NCI-H2029 (cell line): ENCODE data around the gene NEDD1.

Source experiments
- DNase-seq: peaks from one replicate; lab custom pipeline; 2025; lab: John Stamatoyannopoulos, UW

The NEDD1 gene, protein sequence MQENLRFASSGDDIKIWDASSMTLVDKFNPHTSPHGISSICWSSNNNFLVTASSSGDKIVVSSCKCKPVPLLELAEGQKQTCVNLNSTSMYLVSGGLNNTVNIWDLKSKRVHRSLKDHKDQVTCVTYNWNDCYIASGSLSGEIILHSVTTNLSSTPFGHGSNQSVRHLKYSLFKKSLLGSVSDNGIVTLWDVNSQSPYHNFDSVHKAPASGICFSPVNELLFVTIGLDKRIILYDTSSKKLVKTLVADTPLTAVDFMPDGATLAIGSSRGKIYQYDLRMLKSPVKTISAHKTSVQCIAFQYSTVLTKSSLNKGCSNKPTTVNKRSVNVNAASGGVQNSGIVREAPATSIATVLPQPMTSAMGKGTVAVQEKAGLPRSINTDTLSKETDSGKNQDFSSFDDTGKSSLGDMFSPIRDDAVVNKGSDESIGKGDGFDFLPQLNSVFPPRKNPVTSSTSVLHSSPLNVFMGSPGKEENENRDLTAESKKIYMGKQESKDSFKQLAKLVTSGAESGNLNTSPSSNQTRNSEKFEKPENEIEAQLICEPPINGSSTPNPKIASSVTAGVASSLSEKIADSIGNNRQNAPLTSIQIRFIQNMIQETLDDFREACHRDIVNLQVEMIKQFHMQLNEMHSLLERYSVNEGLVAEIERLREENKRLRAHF

GRCh38 chr12:96906849-96907670 is at the start of gene NEDD1:
Gene NEDD1 (plus strand): TSS chr12:96907257. CDS start chr12:96909760, 2,503 bp downstream.
- DNase-seq = peak; percentile 54

DNA sequence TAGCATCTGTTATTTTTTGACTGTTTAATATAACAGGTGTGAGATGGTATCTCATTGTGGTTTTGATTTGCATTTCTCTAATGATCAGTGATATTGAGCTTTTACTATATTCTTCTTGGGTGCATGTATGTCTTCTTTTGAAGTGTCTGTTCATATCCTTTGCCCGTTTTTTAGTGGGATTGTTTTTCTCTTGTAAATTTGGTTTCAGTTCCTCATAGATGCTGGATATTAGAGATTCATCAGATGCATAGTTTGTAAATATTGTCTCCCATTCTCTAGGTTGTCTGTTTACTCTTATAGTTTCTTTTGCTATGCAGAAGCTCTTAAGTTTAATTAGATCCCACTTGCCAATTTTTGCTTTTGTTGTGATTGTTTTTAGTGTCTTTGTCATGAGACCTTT is 48.9 kb upstream of the NEDD1 start:
- no peak for DNase-seq

GRCh38 chr12:96861656-96862055 is 45.4 kb upstream of the NEDD1 start:
- no peak for DNase-seq

DNA sequence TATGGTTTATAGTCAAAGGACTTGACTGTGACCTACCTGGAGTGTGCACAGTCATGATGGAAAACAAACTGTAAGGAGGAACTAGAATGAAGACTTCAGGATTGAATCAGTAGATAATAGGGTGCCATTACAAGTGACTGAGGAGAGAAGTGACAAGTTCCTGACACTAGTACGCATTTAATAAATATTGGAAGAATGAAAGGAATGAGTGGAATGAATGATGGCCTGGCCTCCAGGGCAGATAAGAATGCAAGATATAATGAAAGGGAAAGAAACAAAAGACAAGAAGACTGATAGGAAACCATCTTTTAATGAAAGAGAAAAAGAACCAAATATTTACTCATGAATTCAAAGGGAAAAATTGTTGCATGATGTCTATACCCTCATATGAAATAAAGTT is 44.7 kb upstream of the NEDD1 start:
- DNase-seq = no peak

DNA sequence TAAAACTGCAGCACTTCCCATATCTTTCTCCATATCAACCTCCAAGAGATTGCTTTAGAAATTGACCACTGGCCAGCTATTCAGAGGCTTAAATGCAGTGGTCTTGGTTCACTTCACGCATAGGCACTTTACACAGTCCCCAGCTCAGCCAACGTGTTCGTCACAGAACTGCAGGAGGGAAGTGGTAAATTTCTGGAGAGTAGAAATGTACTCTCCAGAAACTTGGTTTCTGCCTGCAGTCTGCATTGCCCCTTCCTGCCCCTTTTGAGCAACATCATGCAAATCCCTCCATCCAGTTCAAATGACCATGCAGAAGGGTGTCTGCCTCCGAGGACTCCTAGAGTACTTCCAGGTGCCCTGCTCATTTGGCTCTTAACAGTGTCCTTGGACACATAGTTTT is 42.7 kb upstream of the NEDD1 start:
- DNase-seq = no peak

- no peak for DNase-seq
Measured at GRCh38 chr12:96866801-96867590, 40.1 kb upstream of the NEDD1 start.

DNA sequence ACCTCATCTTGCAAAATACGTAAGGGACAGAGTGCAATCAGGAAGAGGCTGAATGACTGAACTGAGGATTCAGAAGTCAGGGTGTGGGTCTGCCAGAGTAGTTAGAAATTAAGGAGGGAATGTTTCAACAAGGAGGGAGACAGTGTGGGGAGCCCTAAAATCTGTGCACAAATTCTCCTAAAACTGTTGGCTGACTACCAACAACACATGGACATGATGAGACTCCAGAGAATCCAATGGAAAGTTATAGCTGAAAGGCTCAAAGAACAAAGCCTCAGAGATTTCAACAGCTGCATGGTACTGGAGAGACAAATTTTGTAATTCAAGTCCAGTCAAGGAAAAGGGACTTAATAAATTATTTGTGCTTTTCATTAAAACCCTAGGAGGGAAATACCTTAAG is 36.1 kb upstream of the NEDD1 start:
- DNase-seq = no peak

- no peak for DNase-seq
Measured at GRCh38 chr12:96872961-96873360, 34.1 kb upstream of the NEDD1 start.

GRCh38 chr12:96874211-96874610 is 32.8 kb upstream of the NEDD1 start:
- no peak for DNase-seq

DNA sequence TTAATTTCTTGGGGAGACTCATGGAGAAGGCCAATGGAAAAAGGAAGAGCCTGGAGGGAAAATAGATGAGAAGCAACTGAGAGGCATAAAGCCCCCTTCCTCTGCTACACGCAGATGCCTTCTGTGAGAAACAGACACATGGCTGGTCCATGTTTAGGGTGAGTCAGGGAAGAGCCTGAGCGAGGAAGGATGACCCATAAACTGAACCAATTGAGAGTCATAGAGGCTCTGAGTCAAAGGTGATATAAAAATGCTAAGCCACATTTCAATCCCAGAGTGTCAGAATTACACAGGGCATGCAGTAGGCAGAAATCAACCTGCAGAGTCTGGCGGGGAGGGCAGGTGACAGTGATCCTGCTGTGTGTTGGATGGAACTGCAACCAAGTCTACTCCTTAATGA is 30.1 kb upstream of the NEDD1 start:
- DNase-seq = no peak

- DNase-seq = no peak
Measured at GRCh38 chr12:96878704-96879103, 28.4 kb upstream of the NEDD1 start.

DNA sequence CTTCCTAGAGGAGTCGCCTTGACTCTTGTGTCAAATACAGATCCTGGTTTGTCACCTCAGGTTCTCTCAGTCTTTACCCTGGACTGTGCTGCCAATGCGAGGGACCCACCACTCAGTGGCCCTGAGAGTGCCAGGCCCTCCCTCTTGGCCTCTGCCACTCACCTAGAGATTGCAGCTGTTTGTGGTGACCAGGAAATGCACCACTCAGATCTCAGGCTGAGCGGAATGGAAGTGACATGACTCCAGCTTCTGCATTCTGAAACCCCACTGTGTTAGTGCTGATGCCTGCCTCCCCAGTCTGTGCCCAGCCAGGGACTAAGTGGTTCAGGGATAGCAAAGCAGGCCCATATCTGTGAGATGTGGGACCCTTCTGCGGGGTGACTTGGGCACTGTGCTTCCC is 27.8 kb upstream of the NEDD1 start:
- DNase-seq = no peak

- DNase-seq = no peak
Measured at GRCh38 chr12:96880220-96880619, 26.8 kb upstream of the NEDD1 start.

GRCh38 chr12:96881608-96882007 is 25.4 kb upstream of the NEDD1 start:
- no peak for DNase-seq

GRCh38 chr12:96882862-96883261 is 24.2 kb upstream of the NEDD1 start:
- no peak for DNase-seq

DNA sequence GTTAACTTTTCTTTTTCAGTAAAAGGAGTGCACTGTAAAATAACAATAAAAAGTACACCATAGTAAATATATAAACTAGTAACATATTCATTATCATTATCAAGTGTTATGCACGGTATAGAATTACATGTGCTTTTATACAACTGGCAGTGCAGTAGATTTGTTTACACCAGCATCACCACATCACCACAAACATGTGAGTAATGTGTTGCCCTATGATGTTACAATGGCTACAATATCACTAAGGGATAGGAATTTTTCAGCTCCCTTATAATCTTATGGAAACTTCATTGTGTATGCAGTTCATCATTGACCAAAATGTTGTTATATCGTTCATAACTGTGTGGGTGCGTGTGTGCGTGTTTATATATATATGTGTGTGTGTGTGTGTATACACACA is 23.5 kb upstream of the NEDD1 start:
- no peak for DNase-seq

GRCh38 chr12:96886998-96887677 is 19.9 kb upstream of the NEDD1 start:
- DNase-seq = no peak

DNA sequence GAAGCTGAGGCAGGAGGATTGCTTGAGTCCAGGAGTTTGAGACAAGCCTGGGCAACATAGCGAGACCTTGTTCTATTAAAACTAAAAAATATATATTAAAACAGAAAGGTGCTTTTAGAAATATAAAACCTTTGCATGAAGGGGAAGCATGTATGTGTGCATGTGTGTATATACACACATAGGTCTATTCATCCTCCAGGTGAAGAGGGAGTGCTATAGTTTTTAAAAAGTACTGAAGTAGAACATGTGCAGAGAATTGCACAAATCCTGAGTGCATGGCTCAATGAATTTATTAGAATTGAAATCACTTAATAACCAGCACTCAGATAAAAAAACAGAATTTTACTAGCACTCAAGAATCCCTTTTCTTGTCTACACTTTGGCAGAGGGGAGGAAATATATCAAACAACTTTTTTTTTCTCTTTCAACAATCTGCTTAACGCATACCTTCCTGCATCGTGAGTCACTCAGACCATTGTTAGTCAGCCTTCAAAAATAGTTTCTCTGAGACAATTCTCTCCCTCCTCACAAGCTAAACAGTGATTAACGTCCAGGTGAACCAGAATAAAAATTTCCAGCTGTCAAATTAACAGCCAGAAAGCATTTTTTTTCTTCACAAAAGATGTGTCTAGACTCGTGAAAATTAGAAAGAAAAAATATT is 17.7 kb upstream of the NEDD1 start:
- DNase-seq = no peak

DNA sequence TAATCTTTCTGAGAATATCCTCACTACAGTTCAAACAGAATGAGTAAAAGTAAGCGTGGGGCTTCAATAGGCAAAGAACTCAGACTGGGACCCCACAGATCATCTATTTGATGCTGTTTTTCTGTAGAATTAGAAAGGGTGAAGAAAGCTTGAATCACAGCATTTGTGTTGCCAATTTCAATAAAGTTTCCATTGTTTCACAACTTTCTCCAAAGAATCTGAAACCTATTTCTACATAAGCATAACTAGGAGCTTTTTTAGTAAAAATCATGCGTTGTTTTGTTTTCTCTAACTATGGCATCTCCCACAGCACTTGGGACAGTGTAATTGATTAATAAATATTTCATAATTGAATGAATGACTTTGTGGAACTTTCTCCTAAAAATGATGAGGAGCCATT is 16.7 kb upstream of the NEDD1 start:
- no peak for DNase-seq

DNA sequence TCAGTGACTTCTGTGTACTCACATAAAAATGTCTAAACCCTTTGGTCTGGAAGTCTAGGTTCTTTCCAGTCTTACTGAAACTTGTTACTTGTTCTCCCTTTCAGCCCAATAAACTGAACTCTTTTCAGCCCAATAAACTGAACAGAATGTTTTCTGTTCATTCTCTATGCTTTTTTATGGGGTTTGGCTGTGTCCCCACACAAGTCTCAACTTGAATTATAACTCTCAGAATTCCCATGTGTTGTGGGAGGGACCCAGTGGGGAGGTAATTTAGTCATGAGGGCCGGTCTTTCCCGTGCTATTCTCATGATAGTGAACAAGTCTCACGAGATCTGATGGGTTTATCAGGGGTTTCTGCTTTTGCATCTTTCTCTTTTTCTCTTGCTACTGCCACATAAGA is 15.0 kb upstream of the NEDD1 start:
- no peak for DNase-seq

GRCh38 chr12:96897421-96897820 is 9.6 kb upstream of the NEDD1 start:
- no peak for DNase-seq
